Right cardiac atrium (tissue), 5 donors: ENCODE results near the gene MDP1. TPM values are rescaled to one million over a fixed set of nuclear protein-coding genes. Genes with fewer than 3 reads are reported as not detected.
A peak's percentile ranks its signal among the peaks of the same experiment; 100 is the strongest.

Experiments
- ATAC-seq, 2 donors: fragments of 200-7000 bp; cut with Tn5 transposase; one replicate each; pipeline versions ENCODE4 v1.8.0 to v1.9.1; 2020; ENCODE audit warnings: moderate library complexity in 2 of 2, mild to moderate bottlenecking in 1 of 2
- DNase-seq, 3 donors: peaks; one replicate each; pipeline ENCODE4 v3.0.0-alpha.2; 2020
- H3K27ac ChIP-seq: one replicate; pipeline ENCODE4 v1.5.1; 2013; ENCODE audit warnings: mild to moderate bottlenecking, low read length, control low read depth, moderate library complexity
- H3K27me3 ChIP-seq: one replicate; pipeline ENCODE4 v1.6.1; 2013; ENCODE audit not compliant: control insufficient read depth, insufficient read depth
- H3K4me1 ChIP-seq: one replicate; pipeline ENCODE4 v1.6.1; 2013; ENCODE audit warnings: low read length; ENCODE audit not compliant: control insufficient read depth, insufficient read depth
- H3K4me3 ChIP-seq: one replicate; pipeline ENCODE4 v1.5.1; 2013; ENCODE audit warnings: low read length, control low read depth
- H3K9me3 ChIP-seq: one replicate; pipeline ENCODE4 v1.6.1; 2013; ENCODE audit warnings: low read length; ENCODE audit not compliant: control insufficient read depth
- WGBS: extraction: QIAGEN DNeasy Blood & Tissue Kit; methylation state at CpG from one replicate; pipeline ENCODE4 v1.1.7; 2013; 5-methylcytosine and 5-hydroxymethylcytosine counted together
- intact Hi-C, 4 donors: fragments of 100-400 bp; cut with DNase I; formaldehyde crosslinking; loops; one replicate each; pipeline versions ENCODE4 v1.11.0 to v1.14.0; 2022 to 2023
- polyA plus RNA-seq: library from polyadenylated mRNA; stranded (reverse); fragments of 200-250 nt; gene quantifications from one replicate; pipeline ENCODE4 v1.2.3, GENCODE V29; 2013
- total RNA-seq, 4 donors: library from RNA; stranded (reverse); fragmentation: NEBNext Ultra II Directional; extraction: Animal tissue kit (Norgen Biotek cat#: 25700); gene quantifications; one replicate each; pipeline ENCODE4 v1.2.1, GENCODE V29; 2021
- donor health status: healthy with polysubstance abuse.
- donor health status: DM: no; HTN: yes; CAD: no.
- donor health status: DM: no; HTN: no; CAD: no.
- donor health status: DM: no; HTN: yes; CAD: no; lungs with severe emphysema.
- donor health status: DM: yes; HTN: yes; CAD: no.

Gene MDP1
- total and polyA plus RNA-seq, 5 donors: 15.7 to 26.8 (median 19.2) TPM

DNA sequence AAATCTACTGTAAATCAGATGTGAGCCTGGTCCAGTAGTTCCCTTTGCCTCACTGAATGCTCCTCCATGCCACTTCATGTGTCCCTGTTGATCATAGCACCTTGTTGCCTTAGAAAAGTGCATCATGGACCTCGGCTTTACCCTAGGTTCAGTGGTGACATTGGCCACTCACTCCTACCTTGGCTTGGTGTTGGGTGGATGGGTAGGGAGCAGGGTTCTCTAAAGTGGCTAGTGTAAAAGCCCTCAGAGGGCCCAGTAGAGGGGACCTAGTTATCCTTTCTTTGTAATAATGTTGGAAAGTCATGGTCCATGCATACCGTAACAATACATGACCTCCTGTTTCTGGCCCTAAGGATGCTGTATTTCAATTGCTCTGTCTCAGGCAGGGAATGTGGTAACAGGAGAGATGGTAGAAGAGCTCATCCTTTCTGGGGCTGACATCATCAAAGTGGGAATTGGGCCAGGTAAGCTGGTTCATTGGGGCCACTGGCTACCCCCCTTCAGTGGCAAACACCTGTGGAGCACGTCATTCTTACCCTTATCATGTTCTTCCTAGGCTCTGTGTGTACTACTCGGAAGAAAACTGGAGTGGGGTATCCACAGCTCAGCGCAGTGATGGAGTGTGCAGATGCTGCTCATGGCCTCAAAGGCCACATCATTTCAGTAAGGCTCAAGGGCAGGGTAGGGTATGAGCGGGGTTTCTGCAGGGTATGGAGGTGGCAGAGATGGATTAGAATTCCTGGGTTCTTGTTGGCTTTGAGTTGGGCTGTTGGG lies 21.0 kb upstream of the MDP1 start:
- intact Hi-C loops: no loop called here
- Histone ChIP-seq H3K27me3 (no peaks in the 10 kb centered on the region), H3K9me3 (no peaks in the 10 kb centered on the region), H3K27ac (no peak overlapping the region), H3K4me1 (peaks cover 12% of the 10 kb centered on the region), H3K4me3 (no peak overlapping the region)
- no peak for DNase-seq
- 93% methylated on average over 6 of the region's 6 CpGs for WGBS
- no peak for ATAC-seq

GRCh38 chr14:24235804-24236688 lies 20.2 kb upstream of the MDP1 start:
- H3K4me3 ChIP-seq: no peak overlapping the region
- 90% methylated on average over 5 of the region's 5 CpGs for WGBS
- ATAC-seq: no peak
- intact Hi-C loops: no loop called here
- no peaks in the 10 kb centered on the region for H3K9me3 ChIP-seq
- no peak for DNase-seq
- no peak overlapping the region for H3K27ac ChIP-seq
- peaks cover 12% of the 10 kb centered on the region for H3K4me1 ChIP-seq
- H3K27me3 ChIP-seq: no peaks in the 10 kb centered on the region

- no peak overlapping the region for H3K27ac ChIP-seq
- intact Hi-C loops: no loop called here
Observed at GRCh38 chr14:24234095-24235005, 18.5 kb upstream of the MDP1 start.

DNA sequence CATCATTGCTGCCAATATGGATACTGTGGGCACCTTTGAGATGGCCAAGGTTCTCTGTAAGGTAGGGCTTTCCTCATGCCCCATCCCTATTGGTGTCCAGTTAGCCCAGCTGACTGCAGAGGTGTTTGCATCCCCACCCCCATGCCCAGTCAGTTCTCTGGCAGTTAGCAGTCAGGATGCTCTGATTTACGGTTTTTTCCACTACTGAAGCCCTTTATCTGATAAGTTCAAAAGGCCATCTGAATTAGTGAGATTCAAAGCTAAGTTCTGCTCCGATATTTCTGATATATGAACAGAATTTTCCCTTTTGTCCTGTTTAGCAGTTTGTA lies 17.6 kb upstream of the MDP1 start:
- H3K9me3 ChIP-seq: no peaks in the 10 kb centered on the region
- 62% methylated on average over 2 of the region's 2 CpGs for WGBS
- H3K4me1 ChIP-seq: peaks cover 6% of the 10 kb centered on the region
- intact Hi-C loops: no loop called here
- peak overlapping the region; percentile 68 for H3K4me3 ChIP-seq
- no peak for ATAC-seq
- no peak for DNase-seq
- no peaks in the 10 kb centered on the region for H3K27me3 ChIP-seq
- peak overlapping the region; percentile 19 for H3K27ac ChIP-seq

More at GRCh38 chr14:24234095-24235005, 18.5 kb upstream of the MDP1 start:
- ATAC-seq: no peak
- no peaks in the 10 kb centered on the region for H3K27me3 ChIP-seq
- peaks cover 6% of the 10 kb centered on the region for H3K4me1 ChIP-seq
- no peak overlapping the region for H3K4me3 ChIP-seq
- DNase-seq: no peak
- no peaks in the 10 kb centered on the region for H3K9me3 ChIP-seq
- 88% methylated on average over 3 of the region's 3 CpGs for WGBS

GRCh38 chr14:24232645-24233537 lies 17.0 kb upstream of the MDP1 start, which contains the start of gene GMPR2:
Gene GMPR2 (plus strand): TSS chr14:24232929. CDS start chr14:24233254, 325 bp downstream.
- intact Hi-C loops: no loop called here
- H3K27me3 ChIP-seq: no peaks in the 10 kb centered on the region
- peak within 1 kb of the TSS; percentile 88 for H3K27ac ChIP-seq
- ATAC-seq (peak; percentile 72 to 73), DNase-seq (no peak)
- WGBS: 4% methylated on average over 38 of the region's 38 CpGs
- H3K4me3 ChIP-seq: peak within 1 kb of the TSS; percentile 68
- H3K9me3 ChIP-seq: no peaks in the 10 kb centered on the region
- H3K4me1 ChIP-seq: peaks cover 6% of the 10 kb centered on the region

GRCh38 chr14:24232121-24232644 lies 16.3 kb upstream of the MDP1 start, which contains the start of gene NEDD8:
Gene NEDD8 (minus strand): TSS chr14:24232367. CDS start chr14:24232267, 100 bp downstream.
- no peaks in the 10 kb centered on the region for H3K9me3 ChIP-seq
- peak; percentile 91 to 92 for ATAC-seq
- intact Hi-C loops: no loop called here
- peak; percentile 96 to 97 (median 96) for DNase-seq
- H3K27me3 ChIP-seq: no peaks in the 10 kb centered on the region
- peak within 1 kb of the TSS; percentile 68 for H3K4me3 ChIP-seq
- under 1% methylated on average over 30 of the region's 30 CpGs for WGBS
- H3K27ac ChIP-seq: peak within 1 kb of the TSS; percentile 88
- peaks cover 6% of the 10 kb centered on the region for H3K4me1 ChIP-seq

DNA sequence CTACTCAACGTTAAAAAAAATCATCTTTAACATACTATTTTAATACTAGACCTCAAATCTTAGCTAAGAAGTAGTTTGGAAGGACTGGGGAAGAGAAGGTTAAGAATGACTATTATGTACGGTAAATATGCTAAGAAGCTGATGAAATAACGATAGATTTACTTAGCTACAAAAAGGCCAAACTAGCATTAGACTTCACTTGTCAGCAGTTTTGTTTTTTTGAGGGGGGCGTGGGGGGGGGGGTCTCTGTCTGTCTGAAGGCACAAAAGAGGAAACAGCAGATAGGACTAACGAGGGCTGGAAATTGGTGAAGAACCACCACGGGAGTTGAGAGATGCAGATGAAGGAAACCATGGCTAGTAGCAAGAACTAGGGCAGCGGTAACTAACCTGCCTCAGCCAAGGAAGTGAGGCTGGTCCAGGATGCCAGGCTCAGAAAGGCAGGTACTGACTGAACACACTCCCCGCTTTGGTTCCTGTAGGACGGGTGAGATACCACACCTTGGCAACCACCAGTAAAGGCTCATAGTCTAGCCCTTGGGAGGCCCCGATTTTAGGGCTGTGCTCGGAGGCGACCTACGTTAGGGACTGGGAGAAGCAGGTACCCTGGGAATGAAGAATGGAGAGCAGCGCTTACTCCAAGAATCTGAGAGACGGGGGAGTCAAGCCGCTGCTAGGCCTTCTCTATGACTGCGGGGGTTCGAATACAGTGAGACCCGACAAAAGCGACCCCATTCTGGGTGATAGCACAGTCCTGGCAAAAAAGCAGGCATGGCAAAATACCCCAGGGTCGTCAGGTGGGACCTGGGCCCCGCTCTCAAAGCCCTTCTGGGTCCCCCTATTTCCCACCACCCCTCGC lies 15.6 kb upstream of the MDP1 start:
- DNase-seq (no peak), ATAC-seq (peak; percentile 7)
- Histone ChIP-seq H3K4me3 (peak overlapping the region; percentile 68), H3K4me1 (peaks cover 6% of the 10 kb centered on the region), H3K27me3 (no peaks in the 10 kb centered on the region), H3K27ac (peak overlapping the region; percentile 88), H3K9me3 (no peaks in the 10 kb centered on the region)
- intact Hi-C loops: no loop called here
- 11% methylated on average over 23 of the region's 23 CpGs for WGBS

GRCh38 chr14:24228902-24229301 lies 13.0 kb upstream of the MDP1 start:
- H3K4me3 ChIP-seq: no peak overlapping the region
- DNase-seq (no peak), ATAC-seq (no peak)
- H3K9me3 ChIP-seq: no peaks in the 10 kb centered on the region
- intact Hi-C loops: no loop called here
- 0% methylated on average over 1 of the region's 1 CpG for WGBS
- no peaks in the 10 kb centered on the region for H3K27me3 ChIP-seq
- peaks cover 6% of the 10 kb centered on the region for H3K4me1 ChIP-seq
- H3K27ac ChIP-seq: no peak overlapping the region

- no peak for ATAC-seq
- Histone ChIP-seq H3K4me1 (peaks cover 2% of the 10 kb centered on the region), H3K9me3 (no peaks in the 10 kb centered on the region), H3K4me3 (no peak overlapping the region), H3K27ac (no peak overlapping the region), H3K27me3 (no peaks in the 10 kb centered on the region)
- DNase-seq: no peak
- intact Hi-C loops: no loop called here
- WGBS: 76% methylated on average over 1 of the region's 1 CpG
Observed at GRCh38 chr14:24226473-24226872, 10.6 kb upstream of the MDP1 start.
